ENCODE results near the gene ARVCF. TPM values are rescaled to one million over a fixed set of nuclear protein-coding genes. Genes with fewer than 3 reads are reported as not detected.

The ARVCF gene
- total RNA-seq, 1 experiment from 2014 or later = 8.2 TPM

GRCh38 chr22:20054485-20054884 is 37.9 kb upstream of the ARVCF start:
- CTCF ChIA-PET = no interaction called here
- ATAC-seq = no peak
- intact Hi-C loops (cut with micrococcal nuclease; ENCODE audit: unreplicated experiment) = no loop called here

GRCh38 chr22:20054034-20054427 is 37.4 kb upstream of the ARVCF start:
- POLR2A ChIA-PET = no interaction called here

More at GRCh38 chr22:20054485-20054884, 37.9 kb upstream of the ARVCF start:
- H3K4me1 ChIP-seq (ENCODE audit: control insufficient read depth, insufficient read depth, low read length) = no peaks in the 10 kb centered on the region
- no peaks in the 10 kb centered on the region for H3K27me3 ChIP-seq (ENCODE audit: control insufficient read depth, insufficient read depth, low read length)
- in situ Hi-C loops (cut with HindIII; ENCODE audit: low pct_unique_long_range_greater_than_20kb, low sequenced_read_pairs) = no loop called here
- H3K36me3 ChIP-seq (ENCODE audit: control insufficient read depth, insufficient read depth, low read length) = no peaks in the 10 kb centered on the region
- no peak for DNase-seq (ENCODE audit: low read depth, low spot score)
- TF ChIP-seq SIN3A (IDR thresholded peaks at IDR 0.05; ENCODE audit: borderline replicate concordance, insufficient read depth, low read depth, low read length) (no peak), POLR2AphosphoS5 (IDR thresholded peaks at IDR 0.05; ENCODE audit: low read depth, low read length) (no peak), CTCF (IDR thresholded peaks at IDR 0.05) (no peak), TCF7L2 (IDR thresholded peaks at IDR 0.05; ENCODE audit: low read depth, low read length) (no peak)
- TF ChIP-seq, protein P1, sequence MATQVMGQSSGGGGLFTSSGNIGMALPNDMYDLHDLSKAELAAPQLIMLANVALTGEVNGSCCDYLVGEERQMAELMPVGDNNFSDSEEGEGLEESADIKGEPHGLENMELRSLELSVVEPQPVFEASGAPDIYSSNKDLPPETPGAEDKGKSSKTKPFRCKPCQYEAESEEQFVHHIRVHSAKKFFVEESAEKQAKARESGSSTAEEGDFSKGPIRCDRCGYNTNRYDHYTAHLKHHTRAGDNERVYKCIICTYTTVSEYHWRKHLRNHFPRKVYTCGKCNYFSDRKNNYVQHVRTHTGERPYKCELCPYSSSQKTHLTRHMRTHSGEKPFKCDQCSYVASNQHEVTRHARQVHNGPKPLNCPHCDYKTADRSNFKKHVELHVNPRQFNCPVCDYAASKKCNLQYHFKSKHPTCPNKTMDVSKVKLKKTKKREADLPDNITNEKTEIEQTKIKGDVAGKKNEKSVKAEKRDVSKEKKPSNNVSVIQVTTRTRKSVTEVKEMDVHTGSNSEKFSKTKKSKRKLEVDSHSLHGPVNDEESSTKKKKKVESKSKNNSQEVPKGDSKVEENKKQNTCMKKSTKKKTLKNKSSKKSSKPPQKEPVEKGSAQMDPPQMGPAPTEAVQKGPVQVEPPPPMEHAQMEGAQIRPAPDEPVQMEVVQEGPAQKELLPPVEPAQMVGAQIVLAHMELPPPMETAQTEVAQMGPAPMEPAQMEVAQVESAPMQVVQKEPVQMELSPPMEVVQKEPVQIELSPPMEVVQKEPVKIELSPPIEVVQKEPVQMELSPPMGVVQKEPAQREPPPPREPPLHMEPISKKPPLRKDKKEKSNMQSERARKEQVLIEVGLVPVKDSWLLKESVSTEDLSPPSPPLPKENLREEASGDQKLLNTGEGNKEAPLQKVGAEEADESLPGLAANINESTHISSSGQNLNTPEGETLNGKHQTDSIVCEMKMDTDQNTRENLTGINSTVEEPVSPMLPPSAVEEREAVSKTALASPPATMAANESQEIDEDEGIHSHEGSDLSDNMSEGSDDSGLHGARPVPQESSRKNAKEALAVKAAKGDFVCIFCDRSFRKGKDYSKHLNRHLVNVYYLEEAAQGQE (IDR thresholded peaks at IDR 0.05; ENCODE audit: insufficient read depth in 1 of 2, low read depth in 2 of 2, low read length in 1 of 2) = no peak
- H3K27ac ChIP-seq (ENCODE audit: low read length) = no peak overlapping the region
- no TSS peak for BruUV-seq (replicated peaks)
- H3K9me3 ChIP-seq (ENCODE audit: control insufficient read depth, insufficient read depth, low read depth, low read length) = no peaks in the 10 kb centered on the region
- POLR2A ChIA-PET = no interaction called here
- H3K4me3 ChIP-seq (ENCODE audit: low read depth in 2 of 2, low read length in 2 of 2) = no peak overlapping the region

More at GRCh38 chr22:20054034-20054427, 37.4 kb upstream of the ARVCF start:
- intact Hi-C loops (cut with micrococcal nuclease; ENCODE audit: unreplicated experiment) = no loop called here
- Histone ChIP-seq H3K27me3 (ENCODE audit: control insufficient read depth, insufficient read depth, low read length) (no peaks in the 10 kb centered on the region), H3K27ac (ENCODE audit: low read length) (no peak overlapping the region), H3K4me3 (ENCODE audit: low read depth in 2 of 2, low read length in 2 of 2) (no peak overlapping the region), H3K4me1 (ENCODE audit: control insufficient read depth, insufficient read depth, low read length) (no peaks in the 10 kb centered on the region), H3K36me3 (ENCODE audit: control insufficient read depth, insufficient read depth, low read length) (no peaks in the 10 kb centered on the region), H3K9me3 (ENCODE audit: control insufficient read depth, insufficient read depth, low read depth, low read length) (no peaks in the 10 kb centered on the region)
- TF ChIP-seq, protein P1 (IDR thresholded peaks at IDR 0.05; ENCODE audit: insufficient read depth in 1 of 2, low read depth in 2 of 2, low read length in 1 of 2) = no peak
- TF ChIP-seq CTCF (IDR thresholded peaks at IDR 0.05) (no peak), POLR2AphosphoS5 (IDR thresholded peaks at IDR 0.05; ENCODE audit: low read depth, low read length) (no peak)
- ATAC-seq = no peak
- CTCF ChIA-PET = no interaction called here
- in situ Hi-C loops (cut with HindIII; ENCODE audit: low pct_unique_long_range_greater_than_20kb, low sequenced_read_pairs) = no loop called here
- no peak for DNase-seq (ENCODE audit: low read depth, low spot score)
- BruUV-seq (replicated peaks) = no TSS peak

All from Panc1 (cell line).